Mucosa of rectum (tissue), 2 donors: ENCODE results near the gene KCNH2.
A peak's percentile ranks its signal among the peaks of the same experiment; 100 is the strongest.

ENCODE experiments used
- H3K27ac ChIP-seq, 2 donors: one replicate each; pipeline ENCODE4 v1.7.0; 2013; ENCODE audit warnings: inconsistent platforms in 2 of 2, low read depth in 2 of 2, low read length in 2 of 2
- H3K27me3 ChIP-seq, 2 donors: one replicate each; pipeline ENCODE4 v1.7.0; 2013; ENCODE audit warnings: low read length in 2 of 2; ENCODE audit not compliant: control insufficient read depth in 2 of 2, insufficient read depth in 2 of 2
- H3K36me3 ChIP-seq, 2 donors: one replicate each; pipeline ENCODE4 v1.7.0; 2013; ENCODE audit warnings: low read length in 2 of 2; ENCODE audit not compliant: control insufficient read depth in 2 of 2, insufficient read depth in 2 of 2
- H3K4me1 ChIP-seq, 2 donors: one replicate each; pipeline ENCODE4 v1.7.0; 2013; ENCODE audit warnings: low read length in 2 of 2, mild to moderate bottlenecking in 1 of 2; ENCODE audit not compliant: control insufficient read depth in 2 of 2, insufficient read depth in 2 of 2
- H3K4me3 ChIP-seq, 2 donors: one replicate each; pipeline ENCODE4 v1.7.0; 2013; ENCODE audit warnings: low read length in 2 of 2
- H3K9ac ChIP-seq, 2 donors: one replicate each; pipeline ENCODE4 v1.7.0; 2013; ENCODE audit warnings: low read length in 2 of 2, low read depth in 1 of 2, mild to moderate bottlenecking in 1 of 2
- H3K9me3 ChIP-seq, 2 donors: one replicate each; pipeline ENCODE4 v1.7.0; 2013; ENCODE audit warnings: low read length in 2 of 2; ENCODE audit not compliant: control insufficient read depth in 2 of 2
- donor health status: healthy.
- donor health status: Normal muscosa, but diverticular disease.

The KCNH2 gene

DNA sequence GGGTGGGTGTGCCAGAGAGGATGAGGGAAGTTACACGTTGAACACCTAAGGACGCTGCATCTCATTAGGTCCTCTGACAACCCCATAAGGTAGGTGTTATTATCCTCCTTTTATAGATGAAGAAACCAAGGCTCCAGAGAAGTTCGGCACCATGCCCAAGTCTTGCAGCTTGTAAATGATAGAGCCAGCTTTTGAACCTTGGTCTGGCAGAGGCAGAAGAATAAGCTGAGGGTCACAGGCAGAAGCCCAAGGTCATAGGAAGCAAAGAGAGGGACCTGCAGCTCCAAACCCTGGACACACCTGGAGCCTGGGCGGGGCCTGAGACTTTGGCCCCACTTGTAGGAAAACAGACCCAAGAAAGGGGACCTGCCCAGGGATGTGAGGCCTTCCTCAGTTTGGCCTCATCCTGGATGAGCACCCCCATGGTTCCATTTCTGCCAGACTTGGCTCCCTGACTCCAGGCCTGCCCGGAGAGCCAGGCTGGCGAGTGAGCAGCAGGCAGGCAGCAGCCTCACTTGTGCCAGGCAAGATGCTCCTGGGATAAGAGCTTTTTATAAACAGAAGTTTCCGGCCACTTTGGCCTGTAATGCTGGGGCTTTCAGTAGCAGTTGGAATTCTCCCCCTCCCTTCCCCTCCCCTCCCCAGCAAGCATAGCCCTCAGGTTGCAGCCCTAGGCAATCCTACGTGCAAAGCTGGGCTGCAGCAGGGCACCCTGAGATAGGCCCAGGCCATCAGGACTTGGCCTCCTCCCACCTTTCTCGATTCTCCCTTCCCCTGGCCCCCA lies 2.4 kb downstream of the KCNH2 start:
- peaks cover 16 to 20% of the 10 kb centered on the region in 2 donors for H3K27me3 ChIP-seq
- H3K9me3 ChIP-seq, result no peaks in the 10 kb centered on the region
- H3K9ac ChIP-seq, result peak overlapping the region in 1 of 2 donors; percentile 35
- H3K4me1 ChIP-seq, result peaks cover 33 to 38% of the 10 kb centered on the region in 2 donors
- H3K4me3 ChIP-seq, result peak overlapping the region; percentile 71 to 73
- no peaks in the 10 kb centered on the region for H3K36me3 ChIP-seq
- H3K27ac ChIP-seq, result peak overlapping the region in 1 of 2 donors; percentile 78

- Histone ChIP-seq H3K9me3 (no peaks in the 10 kb centered on the region), H3K36me3 (no peaks in the 10 kb centered on the region), H3K4me3 (peak overlapping the region; percentile 71 to 73), H3K27me3 (peaks cover 11 to 20% of the 10 kb centered on the region in 2 donors), H3K4me1 (peaks cover 33 to 38% of the 10 kb centered on the region in 2 donors), H3K27ac (peak overlapping the region; percentile 76 to 78), H3K9ac (peak overlapping the region; percentile 15 to 35)
Measured at GRCh38 chr7:150974468-150975391, 3.4 kb downstream of the KCNH2 start.

DNA sequence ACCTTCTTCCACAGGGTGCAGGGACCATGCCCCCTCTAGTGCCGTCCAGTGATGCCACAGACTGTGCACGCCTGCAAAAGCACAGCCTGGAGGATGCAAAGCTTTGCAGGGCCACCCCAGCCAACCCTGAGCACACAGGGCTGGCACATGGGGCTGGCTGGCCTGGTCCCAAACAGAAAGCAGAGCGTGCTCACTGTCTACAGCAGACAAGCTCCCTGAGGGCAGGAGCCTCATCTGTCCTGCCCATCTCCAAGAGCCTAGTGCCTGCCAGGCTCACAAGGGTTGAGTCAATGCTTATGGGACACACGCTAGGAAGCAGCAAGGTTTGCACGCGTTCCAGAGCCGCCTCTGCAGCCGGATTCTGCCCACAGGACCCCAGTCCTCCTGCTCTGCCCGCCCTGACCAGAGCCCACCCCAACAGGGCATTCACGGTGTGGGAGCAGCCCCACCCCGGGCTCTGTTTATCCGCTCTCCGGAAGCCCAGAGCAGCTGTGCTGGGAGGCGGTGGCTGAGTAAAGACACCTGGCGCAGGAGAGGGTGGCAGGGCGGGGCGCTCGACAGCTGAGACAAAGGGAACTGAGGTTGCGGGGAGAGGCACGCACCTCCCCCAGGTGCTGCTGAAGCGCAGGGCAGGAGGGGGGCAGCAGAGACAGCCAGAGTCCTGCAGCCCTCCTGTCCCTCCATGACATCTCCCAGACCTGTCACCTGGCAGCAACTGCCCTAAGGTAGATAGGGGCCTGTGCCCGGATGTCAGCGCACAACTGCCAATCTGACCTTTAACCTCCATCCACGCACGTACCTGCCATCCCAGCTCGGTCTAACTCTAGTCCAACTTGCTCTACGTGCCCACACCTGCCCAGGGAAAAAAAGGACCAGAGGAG lies 4.3 kb downstream of the KCNH2 start:
- Histone ChIP-seq H3K36me3 (no peaks in the 10 kb centered on the region), H3K27me3 (peaks cover 7 to 11% of the 10 kb centered on the region in 2 donors), H3K4me3 (peak overlapping the region; percentile 46 to 61), H3K9me3 (no peaks in the 10 kb centered on the region), H3K4me1 (peaks cover 33 to 38% of the 10 kb centered on the region in 2 donors), H3K27ac (peak overlapping the region; percentile 76 to 78), H3K9ac (no peak overlapping the region)

- H3K4me3 ChIP-seq, result no peak overlapping the region
- no peak overlapping the region for H3K9ac ChIP-seq
- H3K27ac ChIP-seq, result peak overlapping the region in 1 of 2 donors; percentile 6
- H3K9me3 ChIP-seq, result no peaks in the 10 kb centered on the region
- no peaks in the 10 kb centered on the region for H3K36me3 ChIP-seq
- peaks cover 7 to 8% of the 10 kb centered on the region in 2 donors for H3K27me3 ChIP-seq
- H3K4me1 ChIP-seq, result peaks cover 30 to 36% of the 10 kb centered on the region in 2 donors
Measured at GRCh38 chr7:150972741-150973140, 5.4 kb downstream of the KCNH2 start.

DNA sequence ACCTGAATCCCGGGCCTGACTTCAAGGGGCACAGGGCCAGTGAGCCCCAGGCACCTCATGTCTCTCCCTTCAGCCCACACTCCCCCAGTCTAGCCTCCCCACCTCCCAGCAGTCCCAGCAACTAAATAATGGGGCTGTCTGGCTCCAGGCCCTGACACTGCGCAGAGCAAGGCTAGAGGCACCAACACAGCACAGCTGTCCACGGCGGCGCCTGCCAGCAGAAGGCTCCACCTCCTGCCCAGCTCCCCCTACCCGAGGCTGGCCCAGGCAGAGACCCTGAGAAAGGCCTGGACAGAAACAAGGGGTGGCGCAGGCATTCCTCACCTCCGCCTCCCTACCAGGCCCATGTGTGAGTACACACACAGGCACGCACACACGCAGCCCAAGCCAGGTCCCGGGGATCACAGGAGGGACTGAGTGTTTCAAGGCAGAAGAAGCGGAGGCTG lies 6.1 kb downstream of the KCNH2 start:
- H3K27ac ChIP-seq, result peak overlapping the region in 1 of 2 donors; percentile 32
- no peaks in the 10 kb centered on the region for H3K9me3 ChIP-seq
- no peak overlapping the region for H3K4me3 ChIP-seq
- H3K4me1 ChIP-seq, result peaks cover 30 to 33% of the 10 kb centered on the region in 2 donors
- H3K9ac ChIP-seq, result no peak overlapping the region
- no peaks in the 10 kb centered on the region for H3K36me3 ChIP-seq
- H3K27me3 ChIP-seq, result peaks cover 4% of the 10 kb centered on the region in 2 donors

DNA sequence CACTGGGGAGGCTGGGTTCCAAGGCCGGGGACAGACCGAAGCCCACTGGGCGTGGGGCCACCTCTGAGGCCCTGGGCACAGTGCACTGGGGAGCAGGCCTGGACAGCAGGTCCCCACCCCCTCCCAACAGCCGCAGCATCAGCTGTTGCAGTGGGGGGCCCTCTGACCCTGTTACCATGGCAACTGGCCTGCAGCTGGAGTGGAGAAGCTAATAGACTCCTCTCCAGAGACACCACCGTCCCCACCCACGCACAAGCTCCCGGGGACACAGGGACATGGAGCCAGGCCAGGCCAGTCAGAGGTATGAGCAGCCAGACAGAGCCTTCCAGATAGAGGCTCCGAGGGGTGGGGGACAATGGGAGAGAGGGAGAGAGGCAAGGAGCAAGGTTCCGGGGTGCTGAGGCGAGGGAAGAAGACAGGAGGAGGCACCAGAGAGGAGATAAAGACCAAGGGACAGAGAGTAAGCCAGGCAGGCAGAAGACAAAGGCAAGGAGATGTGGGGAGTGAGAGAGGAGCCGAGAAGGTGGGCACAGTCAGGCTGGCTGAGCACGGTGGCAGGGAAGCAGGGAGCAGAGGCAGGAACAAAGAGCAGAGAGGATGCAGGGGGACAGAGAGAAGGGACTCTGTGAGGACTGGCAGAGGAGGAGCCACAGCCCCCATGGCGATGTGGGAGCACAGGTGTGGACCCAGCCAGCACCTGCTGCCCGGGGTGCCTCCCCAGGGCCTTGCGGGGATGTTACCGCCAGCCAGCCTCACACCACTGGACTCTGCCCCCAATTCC lies 6.7 kb downstream of the KCNH2 start:
- no peaks in the 10 kb centered on the region for H3K27me3 ChIP-seq
- H3K4me1 ChIP-seq, result peaks cover 29 to 30% of the 10 kb centered on the region in 2 donors
- peak overlapping the region in 1 of 2 donors; percentile 32 for H3K27ac ChIP-seq
- no peaks in the 10 kb centered on the region for H3K9me3 ChIP-seq
- no peaks in the 10 kb centered on the region for H3K36me3 ChIP-seq
- H3K4me3 ChIP-seq, result no peak overlapping the region
- H3K9ac ChIP-seq, result no peak overlapping the region

DNA sequence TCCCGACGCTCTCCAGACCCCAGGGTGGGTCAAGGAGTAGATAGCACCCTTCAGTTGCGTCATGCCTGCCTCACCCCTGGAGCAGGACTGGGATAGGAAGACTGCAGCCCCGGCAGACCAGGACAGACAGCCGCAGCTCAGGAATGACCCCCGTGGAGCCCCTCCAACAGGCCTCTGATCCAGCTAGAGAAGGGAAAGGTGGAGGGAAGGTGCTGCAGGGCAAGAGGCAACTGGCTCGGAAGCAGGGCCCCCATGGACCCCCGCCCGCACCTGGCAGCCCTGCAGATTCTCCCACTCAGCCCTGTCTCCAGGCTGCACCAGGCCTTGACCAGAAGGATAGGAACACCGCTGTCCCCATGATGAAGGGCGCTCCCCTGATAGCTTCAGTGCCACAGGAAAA lies 7.7 kb downstream of the KCNH2 start:
- Histone ChIP-seq H3K27ac (no peak overlapping the region), H3K36me3 (no peaks in the 10 kb centered on the region), H3K4me1 (peaks cover 23 to 25% of the 10 kb centered on the region in 2 donors)

DNA sequence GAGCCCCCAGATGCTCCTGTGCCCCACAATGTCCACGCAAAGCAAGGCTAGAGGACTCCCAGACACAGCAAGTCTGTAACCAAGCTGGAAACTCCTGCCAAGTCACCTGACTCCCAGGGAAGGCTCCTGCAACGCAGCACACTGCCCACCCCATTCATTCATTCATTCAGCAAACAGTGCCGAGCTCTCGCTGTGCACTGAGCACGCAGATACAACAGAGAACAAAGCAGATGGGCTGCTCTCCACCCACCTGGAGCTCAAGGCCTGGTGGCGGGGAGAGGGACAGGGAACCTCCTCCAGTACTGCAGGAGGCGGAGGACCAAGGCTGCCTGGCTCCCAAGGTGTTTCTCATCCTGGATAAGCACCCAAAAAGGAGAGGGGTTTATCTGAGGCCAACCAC lies 8.6 kb downstream of the KCNH2 start:
- peaks cover 15 to 17% of the 10 kb centered on the region in 2 donors for H3K4me1 ChIP-seq

More for the DNA sequence above, 7.7 kb downstream of the KCNH2 start:
- Histone ChIP-seq H3K27me3 (no peaks in the 10 kb centered on the region), H3K4me3 (no peak overlapping the region), H3K9me3 (no peaks in the 10 kb centered on the region), H3K9ac (no peak overlapping the region)

More for the DNA sequence above, 8.6 kb downstream of the KCNH2 start:
- H3K27ac ChIP-seq, result no peak overlapping the region
- no peaks in the 10 kb centered on the region for H3K27me3 ChIP-seq
- no peaks in the 10 kb centered on the region for H3K36me3 ChIP-seq
- no peak overlapping the region for H3K4me3 ChIP-seq
- no peak overlapping the region for H3K9ac ChIP-seq
- H3K9me3 ChIP-seq, result no peaks in the 10 kb centered on the region
